ENCODE measurements around the gene UTP3.
A peak's percentile ranks its signal among the peaks of the same experiment; 100 is the strongest.
"Not testable (repeated sequence)": the region's sequence is repeated elsewhere in the genome, so short reads cannot be mapped to it uniquely, and the experiment has no call there.

UTP3 gene, protein sequence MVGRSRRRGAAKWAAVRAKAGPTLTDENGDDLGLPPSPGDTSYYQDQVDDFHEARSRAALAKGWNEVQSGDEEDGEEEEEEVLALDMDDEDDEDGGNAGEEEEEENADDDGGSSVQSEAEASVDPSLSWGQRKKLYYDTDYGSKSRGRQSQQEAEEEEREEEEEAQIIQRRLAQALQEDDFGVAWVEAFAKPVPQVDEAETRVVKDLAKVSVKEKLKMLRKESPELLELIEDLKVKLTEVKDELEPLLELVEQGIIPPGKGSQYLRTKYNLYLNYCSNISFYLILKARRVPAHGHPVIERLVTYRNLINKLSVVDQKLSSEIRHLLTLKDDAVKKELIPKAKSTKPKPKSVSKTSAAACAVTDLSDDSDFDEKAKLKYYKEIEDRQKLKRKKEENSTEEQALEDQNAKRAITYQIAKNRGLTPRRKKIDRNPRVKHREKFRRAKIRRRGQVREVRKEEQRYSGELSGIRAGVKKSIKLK

GRCh38 chr4:70687821-70688794 is at the start of gene UTP3:
UTP3 (plus strand) TSS chr4:70688532; CDS start chr4:70688678, 146 bp downstream.
- H3K27ac ChIP-seq = peak within 1 kb of the TSS; percentile 95
- TF ChIP-seq CTCF (conservative IDR thresholded peaks at IDR 0.05) = peak; percentile 100

GRCh38 chr4:70640192-70640591 is 48.1 kb upstream of the UTP3 start:
- no peak for TF ChIP-seq CTCF (conservative IDR thresholded peaks at IDR 0.05)
- no peak overlapping the region for H3K27ac ChIP-seq

GRCh38 chr4:70650741-70651140 is 37.6 kb upstream of the UTP3 start:
- not testable (repeated sequence) for H3K27ac ChIP-seq

GRCh38 chr4:70651864-70652506 is 36.3 kb upstream of the UTP3 start:
- H3K27ac ChIP-seq = no peak overlapping the region
- TF ChIP-seq CTCF (conservative IDR thresholded peaks at IDR 0.05) = peak; percentile 80

DNA sequence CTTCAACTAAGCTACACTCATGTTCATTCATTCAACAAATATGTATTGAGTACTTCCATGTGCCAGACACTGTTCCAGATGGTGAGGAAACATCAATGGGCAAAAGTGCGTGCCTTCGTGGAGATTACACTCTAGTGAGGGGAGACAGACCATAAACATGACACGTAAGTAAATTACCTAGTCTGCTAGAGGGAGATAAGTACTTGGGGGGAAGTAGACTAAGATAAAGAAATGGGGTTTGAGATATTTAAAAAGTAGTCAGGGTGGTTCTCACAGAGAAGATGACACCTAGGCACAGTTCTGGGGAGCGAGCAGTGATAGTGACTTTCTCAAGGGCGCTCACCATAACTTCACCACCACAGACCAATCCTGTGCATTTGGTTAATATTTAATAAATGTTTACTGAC is 33.7 kb upstream of the UTP3 start:
- no peak for TF ChIP-seq CTCF (conservative IDR thresholded peaks at IDR 0.05)
- no peak overlapping the region for H3K27ac ChIP-seq

GRCh38 chr4:70657326-70657725 is 31.0 kb upstream of the UTP3 start:
- H3K27ac ChIP-seq = no peak overlapping the region
- no peak for TF ChIP-seq CTCF (conservative IDR thresholded peaks at IDR 0.05)

DNA sequence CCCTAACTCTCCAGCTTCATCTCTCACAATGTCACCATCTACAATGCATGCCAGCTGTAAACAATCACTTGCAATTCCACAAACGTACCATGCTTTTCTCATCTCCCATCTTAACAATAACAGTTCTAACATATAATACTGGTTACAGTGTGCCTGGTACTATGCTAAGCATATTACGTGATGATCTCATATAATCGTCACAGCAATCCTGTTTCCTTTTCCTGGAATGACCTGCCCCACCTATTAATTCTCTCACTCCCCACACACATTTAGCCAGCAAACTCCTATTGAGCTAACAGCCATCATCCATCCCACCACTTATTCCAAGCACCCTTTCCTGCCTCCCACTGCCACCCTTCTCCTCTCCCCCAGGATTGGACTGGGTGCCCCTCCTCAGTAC is 29.9 kb upstream of the UTP3 start:
- no peak for TF ChIP-seq CTCF (conservative IDR thresholded peaks at IDR 0.05)
- H3K27ac ChIP-seq = no peak overlapping the region

Data from VCaP (cell line).